GM18861 (cell line): ENCODE measurements around the gene TBC1D22A.

Source experiments
- ATAC-seq: cut with Tn5 transposase; IDR thresholded peaks from one replicate; pipeline ENCODE4 v1.9.1; 2021; ENCODE audit not compliant: unreplicated experiment

TBC1D22A gene

DNA sequence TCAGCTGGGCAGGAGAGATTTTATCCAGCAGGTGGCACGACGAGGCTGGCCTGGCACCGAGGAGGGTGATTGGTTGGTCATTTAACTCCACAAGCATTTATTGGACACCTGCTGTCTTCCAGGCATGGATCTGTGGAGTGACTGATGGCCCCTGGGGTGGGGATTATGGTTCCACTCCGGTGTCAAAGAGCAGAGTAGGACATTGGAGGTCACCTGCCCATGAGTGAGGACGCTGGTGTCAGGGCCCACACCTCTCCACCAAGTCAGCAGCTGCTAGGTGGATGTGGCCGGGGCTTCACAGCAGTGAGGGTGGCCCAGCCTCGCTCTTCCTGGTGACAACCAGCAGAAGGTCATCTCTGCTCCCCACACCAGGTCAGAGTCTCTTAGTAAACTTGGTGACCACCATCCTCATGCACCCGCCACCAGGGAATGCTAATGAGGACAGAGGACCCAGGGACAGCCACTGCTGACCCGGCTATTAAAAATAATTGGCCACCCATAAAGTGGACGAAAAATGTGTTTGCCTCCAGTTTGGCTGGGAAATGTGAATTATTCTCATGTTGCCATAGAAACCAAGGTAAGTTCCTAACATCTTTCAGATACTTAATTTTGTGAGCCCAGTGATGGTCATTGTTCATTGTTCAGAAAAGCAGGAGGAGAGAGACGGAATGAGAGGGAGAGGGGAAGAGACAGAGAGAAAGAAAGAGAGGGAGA lies 428.7 kb downstream of the TBC1D22A start:
- no peak for ATAC-seq

- ATAC-seq: no peak
Observed at GRCh38 chr22:47191671-47192650, 429.5 kb downstream of the TBC1D22A start.

DNA sequence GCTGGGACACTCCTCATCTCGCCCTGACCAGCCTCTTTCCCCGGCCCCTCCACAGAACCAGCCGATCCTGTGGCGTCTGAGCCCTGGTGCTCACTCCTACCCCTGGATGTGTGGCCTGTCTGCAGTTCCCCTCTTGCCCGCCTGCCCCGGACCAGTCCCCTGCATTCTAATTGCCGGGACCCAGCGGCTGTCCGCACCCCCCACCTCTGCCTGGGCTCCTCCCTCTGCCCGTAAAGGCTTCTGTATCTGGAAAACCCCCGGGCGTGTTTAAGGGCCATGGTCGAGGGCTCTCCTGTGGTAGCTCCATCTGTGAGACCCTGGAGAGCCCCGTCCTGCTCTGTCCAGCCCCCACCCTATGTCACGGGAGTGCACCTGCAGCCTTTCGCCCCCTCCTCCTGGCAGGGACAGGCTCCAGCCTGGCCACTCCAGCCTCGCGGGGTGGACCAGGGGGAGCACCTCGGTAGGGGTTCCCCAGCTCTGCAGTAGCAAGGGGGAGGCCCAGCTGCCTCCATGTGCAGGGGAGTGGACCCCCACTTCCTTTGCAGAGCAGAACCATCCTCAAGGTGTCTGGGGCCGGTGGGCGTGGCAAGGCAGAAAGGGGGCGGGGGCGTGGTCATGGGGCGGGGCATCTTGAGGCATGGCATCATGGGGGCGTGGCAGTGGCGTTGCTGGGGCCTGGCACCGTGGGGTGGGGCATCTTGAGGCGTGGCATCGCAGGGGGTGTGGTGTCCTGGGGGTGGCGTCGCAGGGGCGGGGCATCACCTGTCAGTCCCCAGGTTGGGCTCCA lies 430.4 kb downstream of the TBC1D22A start:
- ATAC-seq: no peak

GRCh38 chr22:47193606-47194329 lies 431.3 kb downstream of the TBC1D22A start:
- ATAC-seq: no peak

GRCh38 chr22:47194476-47195155 lies 432.2 kb downstream of the TBC1D22A start:
- no peak for ATAC-seq

- ATAC-seq: no peak
Observed at GRCh38 chr22:47195156-47195483, 432.7 kb downstream of the TBC1D22A start.

DNA sequence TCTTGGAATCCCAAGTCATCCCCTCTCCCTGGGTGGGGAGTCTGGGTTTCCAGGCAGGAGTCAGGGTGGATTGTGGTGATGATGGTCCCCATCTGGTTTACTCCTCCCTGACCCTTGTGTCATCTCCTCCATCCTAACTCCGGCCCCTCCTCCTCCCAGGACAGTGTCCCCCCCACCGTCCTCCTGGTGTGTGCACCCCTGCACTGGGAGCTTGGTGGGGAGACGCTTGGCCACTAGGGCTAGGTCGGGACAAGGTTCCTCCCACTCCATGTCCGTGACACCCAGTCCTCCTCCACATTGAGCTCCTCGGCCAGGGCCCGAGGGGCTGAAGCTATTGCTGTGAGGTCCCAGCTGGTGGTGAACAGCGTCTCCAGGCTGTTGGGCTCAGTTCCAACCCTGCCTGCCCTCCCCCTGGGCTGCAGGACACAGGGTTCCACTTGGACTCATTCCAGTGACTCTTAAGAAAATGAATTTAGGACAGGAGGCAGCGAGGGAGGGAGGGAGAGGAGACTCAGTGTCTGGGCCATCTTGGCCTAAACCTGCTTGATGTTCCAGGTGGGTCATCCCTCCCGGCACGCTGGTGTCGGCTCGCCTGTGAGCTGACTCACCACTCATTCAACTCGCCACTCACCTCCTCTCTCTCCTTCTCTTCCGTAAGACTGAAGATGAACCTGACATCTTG lies 433.2 kb downstream of the TBC1D22A start:
- no peak for ATAC-seq

DNA sequence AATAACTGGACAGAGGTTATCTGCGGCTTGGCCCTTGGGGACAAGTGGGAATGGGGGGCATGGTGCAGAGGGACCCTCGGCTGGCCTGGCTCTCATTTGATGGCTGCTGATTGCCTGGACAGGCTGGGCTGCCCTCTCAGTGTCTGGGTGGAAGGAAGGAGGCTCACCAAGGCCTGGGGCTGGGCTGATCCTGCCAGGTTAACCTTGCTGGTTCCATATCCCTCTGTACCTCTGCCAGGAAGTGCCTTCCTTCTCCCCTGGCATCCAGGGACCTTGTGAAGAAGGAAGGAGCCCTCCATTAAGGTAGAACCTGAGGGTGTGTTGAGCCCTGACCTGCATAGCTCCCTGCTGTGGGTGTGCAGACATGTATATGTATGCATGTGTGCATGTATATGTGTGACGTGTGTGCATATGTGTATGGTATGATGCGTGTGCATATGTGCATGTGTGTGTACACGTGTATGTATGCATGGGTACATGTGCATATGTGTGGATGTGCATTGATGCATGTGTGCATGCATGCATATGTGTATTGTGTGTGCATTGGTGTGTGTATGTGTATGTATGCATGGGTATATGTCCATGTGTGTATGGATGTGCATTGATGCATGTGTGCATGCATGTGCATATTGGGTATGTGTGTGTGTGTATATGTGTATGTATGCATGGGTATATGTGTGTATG lies 433.9 kb downstream of the TBC1D22A start:
- ATAC-seq: no peak

DNA sequence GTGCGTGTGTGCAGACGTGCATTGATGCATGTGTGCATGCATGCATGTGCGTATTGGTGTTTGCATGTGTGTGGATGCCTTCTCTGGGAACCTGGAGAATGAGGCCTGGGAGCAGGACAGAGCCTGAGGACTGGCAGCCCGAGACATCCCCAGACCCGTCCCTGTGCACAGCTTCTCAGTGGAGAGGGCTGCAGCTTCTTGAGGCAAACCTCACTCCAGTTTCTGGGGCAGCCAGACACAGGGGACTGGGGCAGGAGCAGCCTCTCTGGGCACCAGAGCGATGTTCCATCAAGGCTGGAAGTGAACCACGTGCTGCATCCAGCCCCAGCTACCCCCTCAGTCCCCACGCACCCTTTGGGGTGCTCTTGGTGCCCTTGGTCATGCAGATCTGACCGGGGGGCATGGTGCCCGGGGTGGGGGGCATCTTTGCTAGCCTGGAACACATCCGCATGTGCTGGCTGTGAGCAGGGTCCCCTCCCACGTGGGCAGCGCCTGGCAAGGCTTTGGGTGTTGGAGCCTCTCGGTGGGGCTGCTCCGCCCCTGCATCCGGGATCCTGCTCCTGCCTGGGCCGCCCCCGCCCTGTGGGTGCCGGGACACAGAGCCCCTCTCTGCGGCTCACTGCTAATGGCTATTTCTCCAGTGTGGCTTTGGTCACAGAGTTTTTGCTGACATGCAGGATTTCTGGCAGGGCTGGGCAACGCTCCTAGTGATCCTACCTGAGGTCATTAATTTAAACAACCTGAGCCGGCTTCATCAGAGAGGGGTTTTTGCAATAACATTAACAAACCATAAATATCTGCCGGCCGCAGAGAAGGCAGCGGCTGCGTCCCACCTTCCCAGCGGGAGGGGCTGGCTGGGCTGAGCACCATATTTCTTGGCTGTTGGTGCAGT lies 434.7 kb downstream of the TBC1D22A start:
- ATAC-seq: no peak

DNA sequence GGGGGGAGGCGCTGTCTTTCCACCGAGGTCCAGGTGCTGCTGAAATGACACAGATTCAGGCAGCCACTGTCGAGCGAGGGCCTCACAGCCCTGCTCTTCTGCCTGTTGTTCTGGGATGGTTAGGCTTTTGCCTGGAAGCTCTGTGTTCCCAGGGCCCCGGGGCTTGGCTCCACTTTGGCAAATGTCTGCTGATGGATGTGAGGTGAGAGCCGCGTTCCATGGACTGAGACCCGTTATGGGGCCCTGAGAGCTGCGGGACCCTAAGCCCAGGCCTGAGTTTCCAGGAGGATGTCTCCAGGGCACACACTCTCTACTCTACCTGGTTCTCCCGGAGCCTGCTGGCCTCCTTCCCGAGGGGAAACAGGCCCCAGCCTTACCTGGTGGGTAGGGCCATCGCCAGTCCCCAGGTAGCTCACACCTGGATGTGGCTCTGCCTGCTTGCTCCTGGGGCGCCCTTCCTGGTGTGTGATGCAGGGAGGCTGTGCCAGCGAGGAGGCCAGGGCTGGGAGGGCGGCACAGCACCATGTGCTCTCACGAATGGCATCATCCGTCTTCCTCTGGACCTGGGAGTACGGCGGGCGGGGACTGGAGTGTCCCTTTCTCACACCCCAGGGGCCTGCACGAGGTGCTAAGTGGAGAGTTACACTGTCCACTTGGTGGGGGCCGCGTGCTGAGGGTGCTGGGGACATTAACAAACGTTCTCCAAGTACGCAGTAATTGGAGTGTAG lies 435.5 kb downstream of the TBC1D22A start:
- no peak for ATAC-seq

GRCh38 chr22:47198801-47199251 lies 436.4 kb downstream of the TBC1D22A start:
- no peak for ATAC-seq

GRCh38 chr22:47199261-47199978 lies 437.0 kb downstream of the TBC1D22A start:
- ATAC-seq: no peak

DNA sequence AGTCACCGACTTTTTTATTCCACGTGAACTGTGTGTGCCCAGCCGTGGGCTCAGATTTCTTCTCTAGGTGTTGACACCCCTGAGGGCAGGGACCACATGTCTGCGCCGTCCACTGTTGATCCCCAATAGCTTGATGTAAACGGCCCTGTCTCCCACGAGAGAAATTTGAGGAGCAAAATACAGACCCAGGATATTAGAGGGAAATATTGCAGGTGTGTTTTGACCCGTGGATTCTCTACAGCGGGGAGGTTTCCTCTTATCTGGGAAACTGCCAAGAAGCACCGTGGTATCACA lies 437.5 kb downstream of the TBC1D22A start:
- ATAC-seq: no peak

DNA sequence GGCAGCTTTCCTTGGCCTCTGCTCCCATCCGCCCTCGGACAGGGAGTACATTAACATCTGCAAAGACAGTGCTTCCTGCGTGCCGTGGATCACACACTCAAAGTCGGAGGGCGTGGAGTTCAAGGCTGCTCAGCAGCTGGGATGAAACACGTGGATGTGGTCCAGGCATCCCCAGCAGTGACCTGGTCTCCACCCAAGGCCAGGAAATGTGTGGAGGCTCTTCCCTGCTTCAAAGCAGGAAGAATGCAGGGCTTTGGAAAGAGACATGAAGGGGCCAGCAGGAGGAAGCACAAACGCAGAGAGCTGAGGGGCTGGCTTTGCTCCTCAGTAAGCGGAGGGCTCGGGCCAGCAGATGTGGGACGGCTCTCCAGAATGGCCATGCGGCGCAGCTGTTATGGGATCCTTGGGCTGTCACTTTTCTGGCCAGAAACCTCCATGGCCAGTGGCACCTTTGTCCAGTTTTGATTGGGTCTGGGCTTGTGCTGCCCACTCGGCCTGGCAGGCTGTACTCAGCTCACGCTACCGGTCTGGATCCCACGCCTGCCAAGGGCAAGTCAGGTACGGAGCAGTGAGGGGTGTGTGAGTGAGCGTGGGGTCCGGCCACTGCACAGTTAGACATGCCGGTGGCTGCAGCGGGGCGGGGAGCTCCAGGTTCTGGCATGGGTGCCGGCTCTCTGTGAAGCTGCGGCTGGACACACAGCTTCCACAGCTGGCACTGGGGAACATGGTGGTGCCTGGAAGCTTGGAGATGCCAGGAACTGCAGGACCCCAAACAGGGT lies 438.0 kb downstream of the TBC1D22A start:
- ATAC-seq: no peak

- no peak for ATAC-seq
Observed at GRCh38 chr22:47201186-47201995, 438.9 kb downstream of the TBC1D22A start.
